HG03280 (cell line): ENCODE results near the gene TAF1D.

Experiments used
- ATAC-seq: cut with Tn5 transposase; IDR thresholded peaks from one replicate; pipeline ENCODE4 v1.9.1; 2021; ENCODE audit warnings: mild to moderate bottlenecking, moderate library complexity; ENCODE audit not compliant: unreplicated experiment

The TAF1D gene

DNA sequence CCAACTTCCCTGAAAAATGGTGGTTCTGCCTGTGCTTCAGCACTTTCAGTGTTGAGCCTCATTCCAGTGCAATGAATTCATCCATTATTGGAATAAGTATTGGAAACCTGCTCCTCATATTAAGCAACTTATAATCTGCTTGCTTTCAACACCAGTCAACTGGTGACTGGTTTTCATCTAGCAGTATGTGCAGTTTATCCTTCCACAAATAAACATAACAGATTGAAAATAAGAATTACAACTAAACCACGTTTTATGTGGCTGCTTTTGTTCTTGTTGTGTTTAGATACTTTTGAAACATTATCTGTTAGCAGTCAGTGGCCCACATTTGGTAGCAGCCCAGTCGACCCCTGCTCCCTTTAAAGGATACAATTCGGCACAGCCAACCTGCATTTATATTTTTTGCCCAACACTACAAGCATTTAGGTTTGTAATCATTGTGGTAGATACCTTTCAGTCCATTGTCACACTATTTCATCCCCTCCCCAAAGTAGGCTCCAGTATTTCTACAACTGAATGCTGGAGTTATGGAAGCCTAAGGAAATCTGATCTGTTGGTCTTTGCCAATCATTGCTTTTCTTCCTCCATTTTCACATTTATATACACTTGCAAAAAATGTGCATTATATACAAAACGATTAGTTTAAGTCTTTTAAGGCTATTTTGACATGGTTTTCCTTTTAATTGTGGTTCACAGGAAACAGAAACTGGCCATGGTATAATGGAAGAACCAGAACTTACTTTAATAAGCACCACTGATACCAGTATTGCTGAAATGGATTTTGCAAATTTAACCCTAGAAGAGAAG, 13.1 kb downstream of the TAF1D start:
- no peak for ATAC-seq

DNA sequence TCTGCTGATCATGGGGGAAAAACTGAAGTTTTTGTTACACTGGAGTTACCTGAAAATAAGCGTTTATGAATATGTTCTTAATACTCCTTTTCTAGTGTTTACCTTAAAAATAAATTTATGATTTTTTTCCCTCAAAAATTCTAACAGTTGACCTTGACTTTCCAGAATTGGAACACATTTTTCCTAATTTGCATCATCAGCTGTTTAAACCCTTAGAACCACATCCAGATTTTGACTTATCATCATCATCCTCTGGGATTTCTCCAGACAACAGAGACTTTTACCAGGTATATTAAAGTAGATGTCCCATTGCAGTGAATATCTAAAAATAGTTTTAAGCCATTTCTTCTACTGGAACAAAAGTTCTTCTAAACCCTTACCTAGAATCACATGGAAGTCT, 17.2 kb downstream of the TAF1D start:
- ATAC-seq = no peak

DNA sequence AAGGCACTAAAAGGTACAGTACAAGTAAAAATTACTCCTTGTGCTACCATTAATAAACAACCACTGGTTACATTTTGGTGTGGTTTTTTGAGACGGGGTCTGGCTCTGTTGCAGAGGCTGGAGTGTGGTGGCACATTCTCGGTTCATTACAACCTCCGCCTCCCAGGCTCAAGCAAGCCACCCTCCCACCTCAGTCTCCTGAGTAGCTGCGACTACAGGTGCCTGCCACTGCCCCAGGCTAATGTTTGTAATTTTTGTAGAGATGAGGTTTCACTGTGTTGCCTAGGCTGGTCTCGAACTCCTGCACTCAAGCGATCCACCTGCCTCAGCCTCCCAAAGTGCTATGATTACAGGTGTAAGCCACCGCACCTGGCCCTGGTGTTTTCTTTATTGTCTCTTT, 20.8 kb downstream of the TAF1D start:
- ATAC-seq = no peak

DNA sequence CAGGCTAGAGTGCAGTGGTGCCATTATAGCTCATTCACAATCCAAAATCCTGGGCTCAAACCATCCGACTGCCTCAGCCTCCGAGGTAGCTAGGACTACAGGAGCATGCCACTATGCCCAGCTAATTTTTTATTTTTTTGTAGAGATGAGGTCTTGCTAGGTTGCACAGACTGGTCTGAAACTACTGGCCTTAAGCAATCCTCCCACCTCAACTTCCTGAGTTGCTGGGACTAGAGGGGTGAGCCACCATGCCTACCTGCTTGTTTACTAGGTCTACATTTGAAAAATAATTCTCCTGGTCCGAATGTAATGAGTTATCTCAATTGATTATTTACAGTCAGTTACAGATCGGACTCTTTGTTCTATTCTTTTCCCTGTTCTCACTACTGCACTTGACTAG, 22.0 kb downstream of the TAF1D start:
- ATAC-seq = no peak

DNA sequence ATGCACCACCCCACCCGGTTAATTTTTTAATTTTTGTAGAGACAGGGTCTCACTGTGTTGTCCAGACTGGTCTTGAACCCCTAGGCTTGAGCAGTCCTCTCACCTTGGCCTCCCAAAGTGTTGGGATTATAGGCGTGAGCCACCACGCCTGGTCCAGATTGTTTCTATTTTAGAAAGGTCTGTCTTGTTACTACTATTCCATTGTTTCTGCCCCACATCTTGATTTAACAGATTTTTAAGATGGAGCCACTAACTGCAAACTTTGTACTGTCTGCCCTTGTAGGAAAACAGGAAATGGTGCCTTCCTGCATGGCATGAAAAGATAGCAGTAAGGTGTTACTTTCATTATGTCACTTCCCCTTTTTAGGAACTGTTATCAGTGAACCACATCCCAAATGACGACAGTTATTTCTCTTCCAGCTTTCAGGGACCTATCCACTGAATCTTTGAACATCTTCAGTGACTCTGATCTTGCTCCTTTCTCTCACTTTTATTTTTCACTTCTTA, 23.2 kb downstream of the TAF1D start:
- peak; percentile 71 for ATAC-seq

DNA sequence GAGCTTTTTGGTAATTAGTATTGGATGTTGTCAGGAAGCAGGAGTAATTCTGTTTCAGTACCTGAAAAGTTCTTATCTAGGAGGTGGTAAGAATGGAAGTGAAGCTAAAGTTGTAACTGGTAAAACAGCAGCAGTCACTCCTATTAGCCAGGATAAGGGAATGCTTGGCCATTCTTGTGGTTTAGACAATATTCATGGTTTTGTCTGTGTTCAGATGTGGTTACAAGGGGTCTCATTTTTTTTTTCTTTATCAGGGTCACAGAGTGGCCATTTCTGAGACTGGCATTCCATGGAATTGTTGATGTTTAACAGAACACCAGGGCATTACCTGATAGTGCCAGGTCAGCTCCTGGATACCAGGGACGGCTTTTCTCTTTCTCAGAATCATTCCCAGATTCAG, 23.8 kb downstream of the TAF1D start:
- ATAC-seq = no peak

DNA sequence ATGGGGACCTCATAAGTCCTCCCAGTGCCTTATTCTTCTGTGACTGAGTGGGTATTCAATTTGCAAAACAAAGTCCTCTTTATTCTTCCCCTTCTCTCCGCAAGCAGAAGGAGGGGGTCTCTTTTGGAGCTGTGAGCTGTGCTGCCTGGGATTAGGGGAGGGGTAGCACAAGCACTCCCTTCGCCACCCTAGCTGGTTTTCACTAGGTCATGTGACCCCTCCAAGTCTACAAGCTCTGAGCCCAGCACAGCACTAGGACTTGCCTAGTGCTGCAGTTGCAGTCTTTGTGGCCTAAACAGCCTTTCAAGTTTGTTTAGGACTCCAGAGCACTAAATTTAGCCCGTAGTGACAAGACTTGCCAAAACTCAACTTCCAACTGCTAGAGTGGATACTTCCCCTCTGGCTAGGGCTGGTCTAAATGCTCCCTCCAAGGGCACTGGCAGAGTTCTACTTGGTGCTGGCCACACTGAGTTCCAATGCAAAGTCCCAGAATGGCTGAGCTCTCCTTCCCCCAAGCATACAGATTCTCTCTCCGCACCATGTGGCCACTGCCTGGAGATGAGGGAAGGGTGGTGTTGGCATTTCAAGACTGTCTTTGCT, 25.4 kb downstream of the TAF1D start:
- no peak for ATAC-seq

DNA sequence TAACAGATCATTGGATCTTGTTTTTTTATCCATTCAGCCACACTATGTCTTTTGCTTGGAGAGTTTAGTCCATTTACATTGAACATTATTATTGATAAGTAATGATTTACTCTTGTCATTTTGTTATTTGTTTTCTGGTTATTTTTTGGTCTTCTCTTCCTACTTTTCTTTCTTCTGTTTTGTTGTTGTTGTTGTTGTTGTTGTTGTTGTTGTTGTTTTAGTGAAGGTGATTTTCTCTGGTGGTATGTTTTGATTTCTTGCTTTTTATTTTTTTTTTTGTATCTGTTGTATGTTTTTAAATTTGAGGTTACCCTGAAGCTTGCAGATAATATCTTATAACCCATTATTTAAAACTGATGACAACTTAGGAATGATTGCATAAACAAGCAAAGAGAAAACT, 28.6 kb downstream of the TAF1D start:
- no peak for ATAC-seq

DNA sequence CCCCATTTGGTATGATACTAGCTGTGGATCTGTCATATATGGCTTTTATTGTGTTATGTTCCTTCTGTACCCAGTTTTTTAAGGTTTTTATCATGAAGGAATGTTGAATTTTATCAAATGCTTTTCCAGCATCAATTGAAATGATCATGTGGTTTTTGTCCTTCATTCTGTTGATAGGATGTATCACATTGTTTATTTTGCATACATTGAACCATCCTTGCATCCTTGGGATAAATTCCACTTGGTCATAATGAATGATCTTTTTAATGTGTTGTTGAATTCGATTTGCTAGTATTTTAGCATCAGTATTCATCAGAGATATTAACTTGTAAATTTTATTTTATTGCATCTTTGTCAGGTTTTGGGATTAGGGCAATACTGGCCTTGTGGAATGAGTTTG, 31.1 kb downstream of the TAF1D start:
- ATAC-seq = no peak

DNA sequence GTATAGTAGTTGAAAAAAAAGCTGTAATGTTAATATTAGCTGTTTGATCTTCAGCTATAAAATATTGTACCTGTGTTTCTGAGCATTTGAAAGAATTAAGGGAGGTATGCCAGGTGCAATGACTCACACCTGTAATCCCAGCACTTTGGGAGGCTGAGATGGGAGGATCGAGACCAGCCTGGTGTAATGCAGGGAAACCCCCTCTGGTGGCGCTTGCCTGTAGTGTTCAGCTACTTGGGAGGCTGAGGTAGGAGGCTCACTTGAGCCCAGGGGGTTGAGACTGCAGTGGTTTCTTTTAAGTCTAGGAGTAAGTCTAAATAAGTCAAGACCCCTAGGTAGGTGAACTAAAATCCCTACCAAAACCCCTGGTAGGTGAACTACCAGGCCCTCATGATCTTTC, 37.1 kb downstream of the TAF1D start:
- ATAC-seq = no peak

DNA sequence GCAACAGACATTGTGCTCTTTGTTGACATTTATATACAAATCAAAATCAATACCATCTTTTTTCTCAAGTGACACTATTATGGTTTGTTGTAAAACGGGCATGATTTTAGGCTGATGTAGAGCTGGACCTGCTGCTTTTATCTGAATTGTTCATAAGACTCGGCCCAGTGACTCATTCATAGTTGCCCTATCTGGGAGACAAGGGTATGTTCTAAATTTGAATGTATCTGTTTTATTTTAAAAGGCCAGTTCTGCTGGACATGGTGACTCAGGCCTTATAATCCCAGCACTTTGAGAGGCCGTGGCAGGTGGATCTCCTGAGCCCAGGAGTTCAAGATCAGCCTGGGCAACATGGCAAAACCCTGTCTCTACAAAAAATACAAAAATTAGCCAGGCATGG, 40.5 kb downstream of the TAF1D start:
- ATAC-seq = no peak

DNA sequence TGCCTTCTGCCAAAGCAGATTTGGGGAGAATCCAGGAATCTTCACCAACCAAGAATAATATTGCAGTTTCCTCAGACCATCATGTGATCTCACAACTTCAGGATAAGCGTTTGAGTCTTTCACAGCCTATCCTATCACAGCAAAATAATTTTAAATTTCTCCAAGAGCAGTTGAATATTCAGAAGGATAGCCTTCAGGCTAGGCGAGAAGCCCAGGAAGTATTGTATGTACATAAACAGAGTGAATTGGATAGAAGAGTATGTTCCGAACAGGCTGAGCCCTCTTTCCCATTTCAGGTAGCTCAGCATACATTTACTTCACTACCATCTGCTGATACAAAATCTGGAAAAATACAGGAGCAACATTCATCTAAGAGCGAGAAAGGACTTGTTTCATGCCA, 43.7 kb downstream of the TAF1D start:
- no peak for ATAC-seq

DNA sequence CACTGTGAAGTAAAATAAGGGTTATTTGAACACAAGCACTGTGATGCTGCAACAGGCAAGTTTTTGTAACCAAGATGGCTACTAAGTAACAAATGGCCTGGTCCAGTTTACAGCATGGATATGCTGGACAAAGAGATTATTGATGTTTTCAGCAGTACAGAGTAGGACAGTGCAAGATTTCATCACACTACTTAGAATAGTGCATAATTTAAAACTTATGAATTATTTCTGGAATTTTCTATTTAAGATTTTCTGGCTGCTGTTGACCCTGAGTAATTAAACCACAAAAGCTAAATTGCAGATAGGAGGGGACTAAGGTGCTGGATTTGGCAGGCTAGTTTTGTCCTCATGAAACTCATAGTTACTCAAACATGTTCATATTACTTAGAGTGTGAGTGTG, 46.7 kb downstream of the TAF1D start:
- no peak for ATAC-seq

DNA sequence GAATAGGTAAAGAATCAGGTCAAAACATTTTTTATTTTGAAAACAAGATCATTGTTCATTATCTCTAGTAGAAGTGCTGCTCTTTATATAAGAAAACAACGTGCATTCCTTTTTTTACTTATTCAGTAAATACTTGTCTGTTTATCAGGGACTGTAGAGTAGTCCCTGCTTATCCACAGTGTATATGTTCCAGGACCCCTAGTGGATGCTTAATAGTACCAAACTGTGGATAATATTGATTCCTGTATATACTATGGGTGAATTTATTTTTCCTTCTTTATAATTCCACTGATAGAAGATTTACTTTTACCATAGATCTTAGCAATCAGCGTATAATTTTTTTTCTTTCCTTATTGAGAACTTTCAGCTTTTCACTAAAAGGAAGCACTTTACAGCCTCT, 47.2 kb downstream of the TAF1D start:
- ATAC-seq = no peak

DNA sequence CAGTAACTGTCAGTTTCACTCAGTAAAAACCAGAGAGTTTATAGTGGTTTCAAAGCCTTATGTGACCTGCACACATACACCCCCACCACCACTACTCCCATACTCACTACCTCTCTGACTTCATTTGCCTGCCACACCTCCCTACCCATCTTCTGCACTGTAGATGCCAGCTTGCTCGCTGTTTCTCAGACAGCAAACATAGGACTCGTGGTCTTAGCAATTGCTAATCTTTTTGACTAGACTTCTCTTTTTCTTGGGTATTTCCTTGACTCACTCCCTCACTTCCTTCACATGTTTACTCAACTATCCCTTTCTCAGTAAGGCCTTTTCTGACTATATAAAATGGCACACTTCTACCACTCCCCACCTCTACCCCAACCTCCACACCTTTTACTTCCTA, 52.1 kb downstream of the TAF1D start:
- peak; percentile 82 for ATAC-seq

DNA sequence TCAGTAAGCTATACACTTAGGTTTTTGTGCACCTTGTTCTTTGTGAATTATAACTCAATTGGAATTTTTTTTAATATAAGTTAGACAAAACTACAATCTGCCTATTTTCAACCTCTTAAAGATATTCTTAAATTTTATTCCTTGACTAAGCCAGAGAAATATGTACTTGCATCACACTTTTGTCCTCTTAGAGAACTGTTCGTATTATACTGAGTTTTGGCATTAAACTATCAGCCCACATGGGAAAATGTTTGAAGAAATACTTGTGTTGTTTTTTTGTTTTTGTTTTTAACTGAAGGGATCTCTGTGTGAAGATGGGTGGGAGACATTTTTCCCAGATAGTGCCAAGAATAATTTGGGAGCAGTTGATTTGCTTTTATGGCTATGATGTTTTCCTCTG, 54.5 kb downstream of the TAF1D start:
- ATAC-seq = no peak

DNA sequence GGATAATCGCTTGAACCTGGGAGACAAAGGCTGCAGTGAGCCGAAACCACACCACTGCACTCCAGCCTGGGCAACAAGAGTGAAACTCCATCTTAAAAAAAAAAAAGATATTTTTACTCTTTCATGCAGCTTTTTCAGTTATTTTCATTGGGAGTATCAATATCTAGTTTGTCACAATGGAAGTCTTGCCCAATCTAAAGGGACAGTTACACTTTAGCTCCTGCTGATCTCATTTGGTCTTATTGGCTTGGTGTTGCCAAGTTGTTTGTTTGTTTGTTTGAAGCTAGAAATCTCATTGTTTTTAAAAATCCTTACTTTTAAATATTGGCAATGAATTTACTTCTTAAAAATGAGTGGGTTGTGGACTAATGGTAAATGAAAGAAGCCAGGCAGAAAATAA, 55.1 kb downstream of the TAF1D start:
- no peak for ATAC-seq
